Loucy (cell line): ENCODE data around the gene CFAP58.

ENCODE experiments used
- H2AFZ ChIP-seq: fragments of 200-600 bp; sonication (generic); 2 replicates; pipeline ENCODE4 v1.6.0; 2016; ENCODE audit warnings: antibody characterized with exemption, mild to moderate bottlenecking, low read length, moderate library complexity
- H3F3A ChIP-seq: fragments of 200-600 bp; 2 replicates; pipeline ENCODE4 v1.6.0; 2016; ENCODE audit warnings: antibody characterized with exemption, low read depth, mild to moderate bottlenecking
- H3K27me3 ChIP-seq: fragments of 200-600 bp; sonication (generic); 2 replicates; pipeline ENCODE4 v1.6.1; 2014; ENCODE audit warnings: low read length, mild to moderate bottlenecking; ENCODE audit not compliant: insufficient read depth, poor library complexity, severe bottlenecking
- H3K36me3 ChIP-seq: fragments of 200-600 bp; sonication (generic); 2 replicates; pipeline ENCODE4 v1.6.1; 2016; ENCODE audit warnings: low read length; ENCODE audit not compliant: insufficient read depth
- H3K4me1 ChIP-seq: fragments of 200-600 bp; sonication (generic); 2 replicates; pipeline ENCODE4 v1.5.1; 2014; ENCODE audit warnings: low read length, mild to moderate bottlenecking; ENCODE audit not compliant: insufficient read depth, poor library complexity, severe bottlenecking
- H3K4me2 ChIP-seq: fragments of 200-600 bp; sonication (generic); 2 replicates; pipeline ENCODE4 v1.6.0; 2014; ENCODE audit warnings: antibody characterized with exemption, low read length, low read depth, mild to moderate bottlenecking; ENCODE audit not compliant: poor library complexity, severe bottlenecking
- H3K4me3 ChIP-seq: fragments of 200-600 bp; sonication (generic); 2 replicates; pipeline ENCODE4 v1.5.1; 2014; ENCODE audit warnings: low read length, mild to moderate bottlenecking, mixed read lengths; ENCODE audit not compliant: poor library complexity, severe bottlenecking
- H3K79me2 ChIP-seq: fragments of 200-600 bp; sonication (generic); 2 replicates; pipeline ENCODE4 v1.6.1; 2014; ENCODE audit warnings: low read length; ENCODE audit not compliant: insufficient read depth
- H3K9ac ChIP-seq: fragments of 200-600 bp; sonication (generic); 2 replicates; pipeline ENCODE4 v1.6.0; 2014; ENCODE audit warnings: mild to moderate bottlenecking, low read depth, low read length, moderate library complexity; ENCODE audit not compliant: poor library complexity, severe bottlenecking
- H3K9me2 ChIP-seq: fragments of 200-600 bp; sonication (generic); replicated peaks from 2 replicates; pipeline ENCODE4 v1.6.1; 2016; ENCODE audit warnings: low read depth, low read length, mixed read lengths
- H3K9me3 ChIP-seq: fragments of 200-600 bp; sonication (generic); 2 replicates; pipeline ENCODE4 v1.6.1; 2014; ENCODE audit warnings: mild to moderate bottlenecking, antibody characterized with exemption, low read length, low read depth; ENCODE audit not compliant: insufficient read depth
- H4K20me1 ChIP-seq: fragments of 200-600 bp; sonication (generic); 2 replicates; pipeline ENCODE4 v1.6.0; 2014; ENCODE audit warnings: antibody characterized with exemption, low read length, mild to moderate bottlenecking; ENCODE audit not compliant: insufficient read depth, poor library complexity, severe bottlenecking
- EZH2phosphoT487 ChIP-seq: fragments of 200-600 bp; IDR thresholded peaks from 2 replicates; pipeline ENCODE4 v1.6.1; 2018; ENCODE audit warnings: antibody characterized with exemption, mild to moderate bottlenecking, moderate library complexity, borderline replicate concordance
- TF ChIP-seq, protein P1 (sequence below): fragments of 200-600 bp; sonication (generic); conservative IDR thresholded peaks from 2 replicates; pipeline ENCODE4 v1.5.1; 2014; ENCODE audit warnings: mild to moderate bottlenecking, antibody characterized with exemption, low read length

The CFAP58 gene

DNA sequence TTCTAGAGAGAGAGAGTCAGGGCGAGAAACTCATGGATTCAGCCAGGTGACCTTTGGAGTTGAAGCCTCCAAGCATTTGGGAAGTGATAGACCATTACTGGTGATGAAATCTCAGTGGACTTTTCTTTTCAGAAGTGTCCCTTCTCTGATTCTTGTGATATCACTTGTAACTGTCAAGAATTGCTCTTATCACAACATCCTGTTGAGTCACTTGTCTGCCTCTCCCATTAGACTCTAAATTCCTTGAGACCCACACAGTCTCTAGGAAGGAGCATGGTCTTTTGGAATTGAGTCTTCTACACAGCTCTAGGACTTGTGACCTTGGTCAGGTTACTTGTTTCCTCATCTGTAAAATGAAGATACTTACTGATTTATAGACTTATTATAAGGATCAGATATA, 81.0 kb downstream of the CFAP58 start:
- H3K9me3 ChIP-seq: no peaks in the 10 kb centered on the region
- no peak overlapping the region for H2AFZ ChIP-seq
- H3K4me1 ChIP-seq: no peaks in the 10 kb centered on the region
- H3K27me3 ChIP-seq: no peaks in the 10 kb centered on the region
- H3K4me2 ChIP-seq: no peak overlapping the region
- no peaks in the 10 kb centered on the region for H3K9me2 ChIP-seq
- TF ChIP-seq, protein P1, sequence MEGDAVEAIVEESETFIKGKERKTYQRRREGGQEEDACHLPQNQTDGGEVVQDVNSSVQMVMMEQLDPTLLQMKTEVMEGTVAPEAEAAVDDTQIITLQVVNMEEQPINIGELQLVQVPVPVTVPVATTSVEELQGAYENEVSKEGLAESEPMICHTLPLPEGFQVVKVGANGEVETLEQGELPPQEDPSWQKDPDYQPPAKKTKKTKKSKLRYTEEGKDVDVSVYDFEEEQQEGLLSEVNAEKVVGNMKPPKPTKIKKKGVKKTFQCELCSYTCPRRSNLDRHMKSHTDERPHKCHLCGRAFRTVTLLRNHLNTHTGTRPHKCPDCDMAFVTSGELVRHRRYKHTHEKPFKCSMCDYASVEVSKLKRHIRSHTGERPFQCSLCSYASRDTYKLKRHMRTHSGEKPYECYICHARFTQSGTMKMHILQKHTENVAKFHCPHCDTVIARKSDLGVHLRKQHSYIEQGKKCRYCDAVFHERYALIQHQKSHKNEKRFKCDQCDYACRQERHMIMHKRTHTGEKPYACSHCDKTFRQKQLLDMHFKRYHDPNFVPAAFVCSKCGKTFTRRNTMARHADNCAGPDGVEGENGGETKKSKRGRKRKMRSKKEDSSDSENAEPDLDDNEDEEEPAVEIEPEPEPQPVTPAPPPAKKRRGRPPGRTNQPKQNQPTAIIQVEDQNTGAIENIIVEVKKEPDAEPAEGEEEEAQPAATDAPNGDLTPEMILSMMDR: no peak
- no peak for TF ChIP-seq EZH2phosphoT487
- H3K36me3 ChIP-seq: no peaks in the 10 kb centered on the region
- no peaks in the 10 kb centered on the region for H4K20me1 ChIP-seq
- H3K4me3 ChIP-seq: no peak overlapping the region
- H3F3A ChIP-seq: no peaks in the 10 kb centered on the region
- no peak overlapping the region for H3K9ac ChIP-seq
- H3K79me2 ChIP-seq: no peaks in the 10 kb centered on the region

DNA sequence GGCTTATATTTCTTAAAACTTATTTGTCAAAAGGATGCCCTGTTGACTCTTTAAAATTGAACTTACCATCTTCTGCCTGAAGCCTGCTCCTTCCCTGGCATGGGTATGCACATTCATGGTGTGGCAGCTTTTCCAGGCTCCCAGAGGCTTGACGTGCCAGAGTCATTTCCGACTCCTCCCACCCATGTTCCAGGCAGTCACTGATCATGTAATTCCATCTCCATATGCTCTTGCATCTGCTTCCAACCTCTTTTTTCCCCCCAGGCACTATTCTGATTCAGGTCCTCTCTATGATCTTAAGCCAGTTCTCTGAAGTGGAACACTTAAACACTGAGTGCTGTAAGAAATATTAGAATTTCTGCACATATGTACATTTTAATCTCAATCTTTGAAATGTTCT, 82.2 kb downstream of the CFAP58 start:
- no peak overlapping the region for H2AFZ ChIP-seq

DNA sequence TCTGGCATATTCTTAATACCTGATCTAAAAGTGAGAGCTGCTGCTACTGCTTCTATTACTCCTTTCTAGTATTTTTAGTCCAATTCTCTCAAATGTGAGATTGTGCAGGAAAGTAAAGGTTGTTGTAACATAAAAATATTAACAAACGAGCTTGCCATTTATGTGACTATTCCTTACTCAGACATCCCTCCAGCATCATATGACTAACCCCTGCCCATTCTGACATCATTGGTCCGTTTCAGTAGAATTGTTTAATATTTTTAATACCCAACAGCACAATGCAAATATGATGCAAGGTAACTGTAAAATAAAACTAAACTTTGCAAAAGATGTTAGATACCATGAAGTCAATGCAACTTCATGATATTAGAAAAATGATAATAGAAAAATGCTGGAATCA, 83.6 kb downstream of the CFAP58 start:
- no peaks in the 10 kb centered on the region for H3K27me3 ChIP-seq
- no peaks in the 10 kb centered on the region for H3K4me1 ChIP-seq
- H3K4me3 ChIP-seq: no peak overlapping the region
- H3K36me3 ChIP-seq: no peaks in the 10 kb centered on the region
- H4K20me1 ChIP-seq: no peaks in the 10 kb centered on the region
- TF ChIP-seq EZH2phosphoT487: no peak
- TF ChIP-seq, protein P1: no peak
- no peaks in the 10 kb centered on the region for H3K79me2 ChIP-seq
- no peaks in the 10 kb centered on the region for H3F3A ChIP-seq
- no peak overlapping the region for H2AFZ ChIP-seq
- H3K4me2 ChIP-seq: no peak overlapping the region
- no peaks in the 10 kb centered on the region for H3K9me3 ChIP-seq
- no peaks in the 10 kb centered on the region for H3K9me2 ChIP-seq
- H3K9ac ChIP-seq: no peak overlapping the region

More for the DNA sequence above, 82.2 kb downstream of the CFAP58 start:
- no peaks in the 10 kb centered on the region for H3K9me3 ChIP-seq
- H3K36me3 ChIP-seq: no peaks in the 10 kb centered on the region
- no peaks in the 10 kb centered on the region for H3K9me2 ChIP-seq
- no peak overlapping the region for H3K9ac ChIP-seq
- H3K4me1 ChIP-seq: no peaks in the 10 kb centered on the region
- no peak for TF ChIP-seq EZH2phosphoT487
- TF ChIP-seq, protein P1: no peak
- no peak overlapping the region for H3K4me2 ChIP-seq
- no peaks in the 10 kb centered on the region for H3F3A ChIP-seq
- H3K4me3 ChIP-seq: no peak overlapping the region
- no peaks in the 10 kb centered on the region for H3K79me2 ChIP-seq
- no peaks in the 10 kb centered on the region for H4K20me1 ChIP-seq
- H3K27me3 ChIP-seq: no peaks in the 10 kb centered on the region
